Suppressor macrophage treated with lipopolysaccharide for 1 hour (primary cell): ENCODE measurements around the gene RGS12.
A peak's percentile ranks its signal among the peaks of the same experiment; 100 is the strongest.

Experiments used
- DNase-seq, 3 donors: peaks; one replicate each; pipeline ENCODE4 v3.0.0-alpha.2; 2020 to 2022

Gene RGS12

DNA sequence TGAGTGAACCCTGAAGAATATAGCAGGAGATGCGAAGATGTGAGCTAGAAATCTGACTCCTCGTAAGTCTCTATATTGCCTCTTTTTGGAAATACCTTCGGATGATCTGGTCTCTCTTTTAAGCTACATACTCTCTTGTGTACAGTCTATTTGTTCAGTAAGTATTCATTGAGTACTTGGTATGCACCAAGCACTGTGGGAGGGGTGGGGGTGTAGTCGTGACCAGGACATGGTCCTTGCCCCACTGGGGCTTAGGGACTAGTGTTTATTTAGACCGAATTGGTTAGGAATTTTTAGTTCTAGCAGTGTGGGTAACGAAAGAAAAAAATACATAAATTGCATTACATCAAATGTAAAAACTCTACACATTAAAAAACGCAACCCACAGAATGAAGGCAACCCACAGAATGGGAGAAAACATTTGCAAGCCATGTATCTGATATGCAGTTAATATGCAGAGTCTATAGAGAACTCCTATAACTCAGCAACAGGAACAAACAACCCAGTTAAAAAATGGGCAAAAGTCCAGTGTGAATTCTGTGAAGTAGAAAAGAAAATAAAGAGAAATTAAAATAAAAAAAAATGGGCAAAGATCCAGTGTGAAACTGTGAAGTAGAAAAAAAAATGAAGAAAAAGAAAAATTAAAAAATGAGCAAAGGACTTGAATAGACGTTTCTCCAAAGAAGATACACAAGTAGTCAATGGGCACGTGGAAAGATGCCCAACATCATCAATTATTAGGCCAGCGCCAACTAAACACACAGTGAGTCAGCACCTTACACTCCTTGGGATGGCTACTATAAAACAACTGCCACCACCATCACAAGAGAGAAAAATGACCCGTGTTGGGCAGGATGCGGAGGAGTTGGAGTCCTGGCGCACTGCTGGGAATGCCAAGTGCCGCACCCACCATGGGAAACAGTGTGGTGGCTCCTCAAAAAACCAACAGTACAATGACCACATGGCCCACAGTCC lies 43.8 kb downstream of the RGS12 start:
- DNase-seq: no peak

GRCh38 chr4:3337357-3337732 lies 44.5 kb downstream of the RGS12 start:
- no peak for DNase-seq

- no peak for DNase-seq
Observed at GRCh38 chr4:3337811-3338210, 45.0 kb downstream of the RGS12 start.

DNA sequence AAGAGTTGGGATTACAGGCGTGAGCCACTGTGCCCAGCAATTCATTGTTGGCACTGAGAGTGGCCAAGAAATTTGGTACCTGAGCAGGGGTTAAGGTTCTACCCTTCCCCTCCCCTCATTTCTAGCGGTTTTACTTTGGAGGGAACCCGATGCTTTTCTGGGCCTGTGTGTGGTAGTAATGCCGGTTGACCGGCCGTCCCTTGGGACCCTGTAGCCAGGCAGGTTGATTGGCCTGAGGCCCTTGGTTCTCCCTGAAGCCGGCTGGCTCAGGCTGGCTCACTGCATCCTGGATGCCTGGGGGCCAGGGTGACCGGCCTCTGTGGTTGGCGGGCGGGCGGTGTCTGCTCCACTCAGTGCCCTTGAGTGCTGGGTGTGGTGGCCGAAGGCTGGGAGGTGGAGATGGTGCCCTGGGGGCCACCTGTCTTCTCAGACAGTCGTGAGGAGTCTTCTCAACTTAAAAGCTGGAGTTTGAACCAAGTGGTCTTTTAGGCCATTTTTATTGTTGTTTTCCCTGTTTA lies 45.6 kb downstream of the RGS12 start:
- no peak for DNase-seq

- no peak for DNase-seq
Observed at GRCh38 chr4:3338976-3339531, 46.2 kb downstream of the RGS12 start.

GRCh38 chr4:3339577-3339976 lies 46.8 kb downstream of the RGS12 start:
- no peak for DNase-seq

DNA sequence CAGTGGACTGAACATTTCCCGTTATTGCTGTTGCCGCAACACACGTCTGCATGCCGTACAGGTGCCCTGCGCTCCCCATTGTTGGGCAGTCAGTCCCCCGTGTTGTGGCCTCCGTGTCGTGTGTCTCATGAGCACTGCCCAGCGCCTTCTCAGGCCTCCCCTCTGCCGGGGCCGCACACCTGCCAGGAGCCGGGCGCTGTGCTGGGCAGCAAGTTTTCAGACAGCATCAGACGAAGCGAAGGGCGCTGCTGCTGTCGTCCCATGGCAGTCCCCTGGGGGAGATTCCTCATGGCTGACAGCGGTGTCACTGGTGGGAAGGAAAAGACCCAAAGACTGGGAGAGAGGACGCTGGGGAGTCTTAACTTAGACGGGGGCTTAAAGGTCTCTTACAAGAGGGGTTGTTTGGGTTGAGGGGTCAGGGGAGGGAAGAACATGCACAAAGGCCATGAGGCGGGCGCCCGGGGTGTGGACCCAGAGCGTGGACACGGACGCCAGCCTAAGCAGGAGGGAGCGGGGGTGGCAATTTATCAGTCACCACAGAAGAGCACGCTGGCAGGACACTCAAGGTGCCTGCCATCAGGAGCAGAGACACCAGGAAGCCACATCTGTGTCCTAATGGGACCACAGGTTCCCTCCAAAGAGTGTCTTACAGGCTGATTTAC lies 47.3 kb downstream of the RGS12 start:
- no peak for DNase-seq

- no peak for DNase-seq
Observed at GRCh38 chr4:3340700-3341083, 47.9 kb downstream of the RGS12 start.

DNA sequence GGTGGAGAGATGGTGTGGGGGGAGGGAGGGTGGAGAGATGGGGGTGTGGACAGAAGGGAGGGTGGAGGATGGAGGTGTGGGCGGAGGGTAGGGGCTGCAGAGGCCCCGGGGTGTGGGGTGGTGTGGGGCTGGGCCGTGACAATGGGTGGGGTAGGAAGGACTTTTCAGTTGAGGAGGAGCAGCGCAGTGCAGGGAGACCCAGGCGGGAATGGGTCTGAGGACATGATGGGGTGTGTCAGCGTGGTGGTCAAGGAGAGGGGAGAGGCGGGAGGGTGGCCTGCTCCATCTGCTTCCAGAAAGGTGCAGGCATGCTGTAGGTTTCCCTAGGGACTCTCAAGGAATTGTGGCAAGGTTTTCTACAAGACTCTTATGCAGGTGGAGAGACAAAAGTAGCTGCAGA lies 48.9 kb downstream of the RGS12 start:
- DNase-seq: no peak

- DNase-seq: peak; percentile 58 to 73 (median 67)
Observed at GRCh38 chr4:3342182-3342854, 49.5 kb downstream of the RGS12 start.
